Measurements from ENCODE around the gene PARN. TPM values are rescaled to one million over a fixed set of nuclear protein-coding genes. Genes with fewer than 3 reads are reported as not detected.

PARN gene
- total and polyA plus RNA-seq, 7 donors: 14.4 to 75.3 (median 33.6) TPM

- Histone ChIP-seq H3K27ac (no peak overlapping the region), H3K4me1 (no peaks in the 10 kb centered on the region), H3K4me3 (no peak overlapping the region), H3K9me3 (no peaks in the 10 kb centered on the region), H3K27me3 (no peaks in the 10 kb centered on the region), H3K36me3 (peaks cover 24 to 94% (median 47%) of the 10 kb centered on the region in 4 donors)
- intact Hi-C loops (cut with DNase I): no loop called here
- TF ChIP-seq POLR2AphosphoS5 (IDR thresholded peaks at IDR 0.05) (no peak), EP300 (IDR thresholded peaks at IDR 0.05) (no peak), POLR2A (IDR thresholded peaks at IDR 0.05) (no peak)
- TF ChIP-seq, protein P1, sequence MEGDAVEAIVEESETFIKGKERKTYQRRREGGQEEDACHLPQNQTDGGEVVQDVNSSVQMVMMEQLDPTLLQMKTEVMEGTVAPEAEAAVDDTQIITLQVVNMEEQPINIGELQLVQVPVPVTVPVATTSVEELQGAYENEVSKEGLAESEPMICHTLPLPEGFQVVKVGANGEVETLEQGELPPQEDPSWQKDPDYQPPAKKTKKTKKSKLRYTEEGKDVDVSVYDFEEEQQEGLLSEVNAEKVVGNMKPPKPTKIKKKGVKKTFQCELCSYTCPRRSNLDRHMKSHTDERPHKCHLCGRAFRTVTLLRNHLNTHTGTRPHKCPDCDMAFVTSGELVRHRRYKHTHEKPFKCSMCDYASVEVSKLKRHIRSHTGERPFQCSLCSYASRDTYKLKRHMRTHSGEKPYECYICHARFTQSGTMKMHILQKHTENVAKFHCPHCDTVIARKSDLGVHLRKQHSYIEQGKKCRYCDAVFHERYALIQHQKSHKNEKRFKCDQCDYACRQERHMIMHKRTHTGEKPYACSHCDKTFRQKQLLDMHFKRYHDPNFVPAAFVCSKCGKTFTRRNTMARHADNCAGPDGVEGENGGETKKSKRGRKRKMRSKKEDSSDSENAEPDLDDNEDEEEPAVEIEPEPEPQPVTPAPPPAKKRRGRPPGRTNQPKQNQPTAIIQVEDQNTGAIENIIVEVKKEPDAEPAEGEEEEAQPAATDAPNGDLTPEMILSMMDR (IDR thresholded peaks at IDR 0.05): no peak
- no peak for DNase-seq
- 16 to 61% methylated on average over 2 of the region's 2 CpGs for WGBS, 2 donors
These were observed 28.0 kb upstream of the PARN start for GRCh38 chr16:14658063-14658462.

DNA sequence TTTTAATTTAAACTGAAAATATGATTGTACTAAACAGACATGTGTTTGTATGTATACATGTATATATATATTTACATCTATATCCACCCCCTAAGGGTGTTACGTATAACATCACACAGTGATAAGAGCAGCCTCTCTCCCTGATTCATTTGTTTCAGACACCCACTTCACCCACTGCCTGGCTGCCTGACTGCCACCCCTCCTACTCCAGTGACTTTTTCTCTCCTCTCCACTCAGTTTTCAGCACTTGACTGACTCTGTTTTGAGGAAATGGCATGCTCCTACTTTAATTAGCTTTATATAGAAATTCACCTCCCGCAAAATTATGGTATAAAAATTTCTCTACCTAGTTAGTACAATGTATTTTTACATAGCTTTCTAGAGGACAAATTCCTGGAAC is 22.7 kb upstream of the PARN start:
- TF ChIP-seq, protein P1 (IDR thresholded peaks at IDR 0.05): no peak
- TF ChIP-seq POLR2A (IDR thresholded peaks at IDR 0.05) (no peak), EP300 (IDR thresholded peaks at IDR 0.05) (no peak), POLR2AphosphoS5 (IDR thresholded peaks at IDR 0.05) (no peak)
- Histone ChIP-seq H3K9me3 (no peaks in the 10 kb centered on the region), H3K27me3 (no peaks in the 10 kb centered on the region), H3K36me3 (peaks cover 13 to 94% (median 47%) of the 10 kb centered on the region in 4 donors), H3K27ac (no peak overlapping the region), H3K4me3 (no peak overlapping the region), H3K4me1 (no peaks in the 10 kb centered on the region)
- no peak for DNase-seq
- 96 to 98% methylated on average over 2 of the region's 2 CpGs for WGBS, 2 donors
- intact Hi-C loops (cut with DNase I): no loop called here

DNA sequence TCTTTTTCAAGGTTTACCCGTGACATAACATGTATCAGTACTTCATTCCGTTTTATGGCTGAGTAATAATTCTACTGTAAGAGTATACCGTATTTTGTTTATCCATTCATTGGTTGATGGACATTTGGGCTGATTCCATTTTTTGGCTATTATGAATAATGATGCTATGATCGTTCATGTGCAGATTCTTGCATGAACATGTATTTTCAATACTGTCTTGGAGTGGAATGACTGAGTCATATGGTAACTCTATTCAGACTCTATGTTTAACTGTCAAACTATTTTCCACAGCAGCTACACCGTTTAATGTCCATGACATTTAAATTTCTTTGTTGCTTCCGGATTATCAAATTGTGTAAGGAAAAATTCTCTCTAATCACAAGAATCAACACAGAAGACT is 20.6 kb upstream of the PARN start:
- Histone ChIP-seq H3K4me3 (no peak overlapping the region), H3K27ac (no peak overlapping the region), H3K4me1 (no peaks in the 10 kb centered on the region), H3K36me3 (peaks cover 16 to 94% (median 48%) of the 10 kb centered on the region in 4 donors), H3K9me3 (no peaks in the 10 kb centered on the region), H3K27me3 (no peaks in the 10 kb centered on the region)
- no peak for TF ChIP-seq POLR2AphosphoS5 (IDR thresholded peaks at IDR 0.05)
- TF ChIP-seq POLR2A (IDR thresholded peaks at IDR 0.05): no peak
- TF ChIP-seq, protein P1 (IDR thresholded peaks at IDR 0.05): no peak
- TF ChIP-seq EP300 (IDR thresholded peaks at IDR 0.05): no peak
- WGBS, 2 donors: 78 to 83% methylated on average over 6 of the region's 6 CpGs
- no peak for DNase-seq
- intact Hi-C loops (cut with DNase I): no loop called here

DNA sequence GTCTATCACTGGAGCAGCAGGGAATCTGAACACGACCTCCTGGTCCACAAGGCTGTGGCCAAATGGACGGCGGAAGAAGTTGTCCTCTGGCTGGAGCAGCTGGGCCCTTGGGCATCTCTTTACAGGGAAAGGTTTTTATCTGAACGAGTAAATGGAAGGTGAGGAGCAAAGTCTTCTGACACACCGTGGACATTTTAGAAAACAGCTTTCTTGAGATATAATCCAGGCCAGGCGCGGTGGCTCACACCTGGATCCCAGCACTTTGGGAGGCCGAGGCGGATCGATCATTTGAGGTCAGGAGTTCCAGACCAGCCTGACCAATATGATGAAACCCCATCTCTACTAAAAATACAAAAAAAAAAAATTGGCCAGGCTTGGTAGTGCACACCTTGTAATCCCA is 19.8 kb upstream of the PARN start:
- Histone ChIP-seq H3K4me3 (no peak overlapping the region), H3K36me3 (peaks cover 16 to 96% (median 48%) of the 10 kb centered on the region in 4 donors), H3K27me3 (no peaks in the 10 kb centered on the region), H3K27ac (no peak overlapping the region), H3K9me3 (no peaks in the 10 kb centered on the region), H3K4me1 (no peaks in the 10 kb centered on the region)
- intact Hi-C loops (cut with DNase I): no loop called here
- DNase-seq: no peak
- WGBS, 2 donors: 96 to 97% methylated on average over 10 of the region's 10 CpGs
- TF ChIP-seq POLR2AphosphoS5 (IDR thresholded peaks at IDR 0.05) (no peak), POLR2A (IDR thresholded peaks at IDR 0.05) (no peak), EP300 (IDR thresholded peaks at IDR 0.05) (no peak)
- TF ChIP-seq, protein P1 (IDR thresholded peaks at IDR 0.05): no peak

DNA sequence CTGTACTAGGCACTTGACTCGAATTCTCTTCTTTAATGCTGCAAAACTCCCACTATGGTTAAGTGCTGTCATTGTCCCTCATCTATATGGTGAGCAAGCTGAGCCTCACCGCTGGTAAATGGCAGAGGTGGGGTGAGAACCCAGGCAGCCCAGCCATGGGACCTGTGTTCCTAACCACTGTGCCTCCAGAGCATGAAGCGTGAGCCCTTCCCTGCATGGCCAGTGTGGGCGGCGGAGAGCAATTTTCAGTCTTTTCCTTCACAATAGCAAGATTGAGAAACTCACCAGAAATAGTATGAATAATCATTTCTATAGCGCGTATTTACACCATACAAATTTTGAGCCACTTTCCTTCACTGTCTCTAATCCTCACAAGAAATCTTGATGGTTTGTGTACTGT is 11.9 kb upstream of the PARN start:
- no peak for DNase-seq
- H3K4me3 ChIP-seq: no peak overlapping the region
- WGBS, 2 donors: 92 to 93% methylated on average over 7 of the region's 7 CpGs
- no peak overlapping the region for H3K27ac ChIP-seq
- H3K36me3 ChIP-seq: peaks cover 0 to 56% (median 17%) of the 10 kb centered on the region in 4 donors
- no peaks in the 10 kb centered on the region for H3K27me3 ChIP-seq
- TF ChIP-seq, protein P1 (IDR thresholded peaks at IDR 0.05): no peak
- no peak for TF ChIP-seq EP300 (IDR thresholded peaks at IDR 0.05)
- no peak for TF ChIP-seq POLR2A (IDR thresholded peaks at IDR 0.05)
- TF ChIP-seq POLR2AphosphoS5 (IDR thresholded peaks at IDR 0.05): no peak
- H3K9me3 ChIP-seq: no peaks in the 10 kb centered on the region
- intact Hi-C loops (cut with DNase I): no loop called here
- peaks cover 0 to 8% (median 2%) of the 10 kb centered on the region in 4 donors for H3K4me1 ChIP-seq

Data from sigmoid colon (tissue), 7 donors.